NCI-H510A treated with DMSO at 0.1 percent for 48 hours (cell line): ENCODE measurements around the gene S100A14.

ENCODE experiments used
- DNase-seq: peaks from one replicate; lab custom pipeline; 2025; lab: John Stamatoyannopoulos, UW

S100A14 gene

GRCh38 chr1:153638261-153638660 lies 22.1 kb upstream of the S100A14 start:
- no peak for DNase-seq

GRCh38 chr1:153636312-153636711 lies 20.2 kb upstream of the S100A14 start:
- DNase-seq = no peak

- no peak for DNase-seq
These were observed 19.7 kb upstream of the S100A14 start for GRCh38 chr1:153635872-153636271.

GRCh38 chr1:153633754-153634665 lies 17.9 kb upstream of the S100A14 start, which contains the start of gene CHTOP:
TSS of gene CHTOP (plus strand) at chr1:153634066. CDS start at chr1:153636589, 2,523 bp downstream.
- peak; percentile 90 for DNase-seq

- no peak for DNase-seq
These were observed 17.1 kb upstream of the S100A14 start for GRCh38 chr1:153633161-153633753.

GRCh38 chr1:153631047-153632022 lies 15.2 kb upstream of the S100A14 start:
- no peak for DNase-seq

- DNase-seq = no peak
These were observed 14.3 kb upstream of the S100A14 start for GRCh38 chr1:153630384-153630783.

- DNase-seq = no peak
These were observed 13.8 kb upstream of the S100A14 start for GRCh38 chr1:153629971-153630370.

- DNase-seq = no peak
These were observed 13.2 kb upstream of the S100A14 start for GRCh38 chr1:153629343-153629665.

GRCh38 chr1:153628638-153629342 lies 12.7 kb upstream of the S100A14 start:
- no peak for DNase-seq

- no peak for DNase-seq
These were observed 11.8 kb upstream of the S100A14 start, which contains the start of gene S100A1 for GRCh38 chr1:153627715-153628626. TSS of gene S100A1 (plus strand) at chr1:153628434. CDS start at chr1:153630522, 2,088 bp downstream.

- DNase-seq = peak; percentile 91
These were observed 11.0 kb upstream of the S100A14 start, which contains the start of gene S100A13 for GRCh38 chr1:153626904-153627714. TSS of gene S100A13 (minus strand) at chr1:153627505. CDS start at chr1:153626472, 1,033 bp downstream.

GRCh38 chr1:153626477-153626903 lies 10.4 kb upstream of the S100A14 start:
- DNase-seq = no peak

GRCh38 chr1:153624965-153625611 lies 9.0 kb upstream of the S100A14 start:
- no peak for DNase-seq

- no peak for DNase-seq
These were observed 7.0 kb upstream of the S100A14 start for GRCh38 chr1:153623101-153623500.

GRCh38 chr1:153619171-153619570 lies 3.0 kb upstream of the S100A14 start:
- DNase-seq = no peak

GRCh38 chr1:153617663-153618062 lies 1.5 kb upstream of the S100A14 start:
- DNase-seq = no peak

GRCh38 chr1:153616917-153617311 lies 789 bp upstream of the S100A14 start:
- DNase-seq = no peak

- DNase-seq = no peak
These were observed 719 bp downstream of the S100A14 start for GRCh38 chr1:153615406-153615805.
